Stimulated activated CD8-positive, alpha-beta memory T cell treated with anti-CD3 and anti-CD28 coated beads, Interleukin-4, amount 100 ng/mL, for 48 hours (primary cell): ENCODE measurements around the gene COL18A1.
"Not testable (repeated sequence)": the region's sequence is repeated elsewhere in the genome, so short reads cannot be mapped to it uniquely, and the experiment has no call there.

Experiments
- DNase-seq: peaks from one replicate; pipeline ENCODE4 v3.0.0-alpha.2; 2020

The COL18A1 gene

GRCh38 chr21:45497846-45498645 lies 93.1 kb downstream of the COL18A1 start:
- no peak for DNase-seq

- no peak for DNase-seq
These were observed 93.7 kb downstream of the COL18A1 start for GRCh38 chr21:45498646-45499000.

GRCh38 chr21:45499201-45499750 lies 94.3 kb downstream of the COL18A1 start:
- no peak for DNase-seq

- DNase-seq = no peak
These were observed 95.1 kb downstream of the COL18A1 start for GRCh38 chr21:45499970-45500577.

- not testable (repeated sequence) for DNase-seq
These were observed 96.4 kb downstream of the COL18A1 start for GRCh38 chr21:45501081-45502005.

- no peak for DNase-seq
These were observed 97.0 kb downstream of the COL18A1 start for GRCh38 chr21:45502006-45502345.

- no peak for DNase-seq
These were observed 97.6 kb downstream of the COL18A1 start for GRCh38 chr21:45502600-45502999.

GRCh38 chr21:45503226-45503625 lies 98.3 kb downstream of the COL18A1 start:
- DNase-seq = not testable (repeated sequence)

GRCh38 chr21:45504021-45504515 lies 99.1 kb downstream of the COL18A1 start:
- no peak for DNase-seq

- no peak for DNase-seq
These were observed 99.8 kb downstream of the COL18A1 start for GRCh38 chr21:45504516-45505415.

- DNase-seq = no peak
These were observed 100.6 kb downstream of the COL18A1 start for GRCh38 chr21:45505416-45506021.

GRCh38 chr21:45506241-45506817 lies 101.4 kb downstream of the COL18A1 start:
- DNase-seq = no peak

GRCh38 chr21:45506836-45507522 lies 102.0 kb downstream of the COL18A1 start:
- no peak for DNase-seq

GRCh38 chr21:45507523-45507875 lies 102.5 kb downstream of the COL18A1 start:
- DNase-seq = no peak

GRCh38 chr21:45507888-45508508 lies 103.0 kb downstream of the COL18A1 start:
- no peak for DNase-seq

- DNase-seq = no peak
These were observed 103.9 kb downstream of the COL18A1 start for GRCh38 chr21:45508607-45509565.

GRCh38 chr21:45509566-45510465 lies 104.9 kb downstream of the COL18A1 start:
- DNase-seq = no peak

GRCh38 chr21:45510466-45510955 lies 105.5 kb downstream of the COL18A1 start:
- no peak for DNase-seq
